ENCODE data around the gene RABAC1. TPM values are rescaled to one million over a fixed set of nuclear protein-coding genes. Genes with fewer than 3 reads are reported as not detected.

The RABAC1 gene
- total RNA-seq, 2 experiments from 2014 or later: 96.0 to 102 TPM

- peaks cover 54% of the 10 kb centered on the region for H3K4me1 ChIP-seq (ENCODE audit: insufficient read depth, low read length)
- intact Hi-C loops (cut with DNase I, micrococcal nuclease): no loop called here
- POLR2A ChIA-PET: no interaction called here
- Mint-ChIP-seq H3K4me1 (ENCODE audit: low read depth) (peaks cover 18% of the 10 kb centered on the region), H3K27ac (no peak overlapping the region), H3K4me3 (no peak overlapping the region), H3K27me3 (peaks cover 10% of the 10 kb centered on the region), H3K9me3 (no peaks in the 10 kb centered on the region), H3K36me3 (ENCODE audit: low read depth) (no peaks in the 10 kb centered on the region)
- H3K36me3 ChIP-seq (ENCODE audit: insufficient read depth, low read length): no peaks in the 10 kb centered on the region
- peaks cover 44% of the 10 kb centered on the region in 2 experiments for H3K27me3 ChIP-seq (ENCODE audit: control insufficient read depth in 1 of 2, insufficient read depth in 2 of 2, low read length in 2 of 2)
- DNase-seq (no peak), ATAC-seq (ENCODE audit: poor library complexity) (no peak)
- H3K27ac ChIP-seq (ENCODE audit: low read depth in 1 of 2, low read length in 2 of 2): no peak overlapping the region
- H3K9me3 ChIP-seq (ENCODE audit: control insufficient read depth in 1 of 2, insufficient read depth in 1 of 2, low read length in 2 of 2): no peaks in the 10 kb centered on the region
- no peak for TF ChIP-seq CTCF (IDR thresholded peaks at IDR 0.05)
- CTCF ChIA-PET: no interaction called here
- no peak overlapping the region for H3K4me3 ChIP-seq (ENCODE audit: low read length)
Measured at GRCh38 chr19:41918095-41918494, 41.0 kb downstream of the RABAC1 start.

- H3K36me3 Mint-ChIP-seq (ENCODE audit: low read depth): no peaks in the 10 kb centered on the region
- no peak overlapping the region for H3K27ac Mint-ChIP-seq
- TF ChIP-seq CTCF (IDR thresholded peaks at IDR 0.05): no peak
- intact Hi-C loops (cut with DNase I, micrococcal nuclease): no loop called here
- Histone ChIP-seq H3K4me3 (ENCODE audit: low read length) (no peak overlapping the region), H3K27me3 (ENCODE audit: control insufficient read depth in 1 of 2, insufficient read depth in 2 of 2, low read length in 2 of 2) (peaks cover 44% of the 10 kb centered on the region in 2 experiments), H3K27ac (ENCODE audit: low read depth in 1 of 2, low read length in 2 of 2) (no peak overlapping the region), H3K36me3 (ENCODE audit: insufficient read depth, low read length) (no peaks in the 10 kb centered on the region), H3K4me1 (ENCODE audit: insufficient read depth, low read length) (peaks cover 57% of the 10 kb centered on the region), H3K9me3 (ENCODE audit: control insufficient read depth in 1 of 2, insufficient read depth in 1 of 2, low read length in 2 of 2) (no peaks in the 10 kb centered on the region)
- no peak for DNase-seq
- H3K4me1 Mint-ChIP-seq (ENCODE audit: low read depth): peaks cover 17% of the 10 kb centered on the region
- ATAC-seq (ENCODE audit: poor library complexity): no peak
- H3K27me3 Mint-ChIP-seq: peaks cover 10% of the 10 kb centered on the region
- ChIA-PET POLR2A (no interaction called here), CTCF (no interaction called here)
- no peak overlapping the region for H3K4me3 Mint-ChIP-seq
- H3K9me3 Mint-ChIP-seq: no peaks in the 10 kb centered on the region
Measured at GRCh38 chr19:41917676-41918075, 41.4 kb downstream of the RABAC1 start.

GRCh38 chr19:41915776-41916414 is 43.2 kb downstream of the RABAC1 start:
- ATAC-seq (ENCODE audit: poor library complexity): peak; percentile 39
- ChIA-PET CTCF (no interaction called here), POLR2A (no interaction called here)
- Histone ChIP-seq H3K4me1 (ENCODE audit: insufficient read depth, low read length) (peaks cover 60% of the 10 kb centered on the region), H3K4me3 (ENCODE audit: low read length) (no peak overlapping the region), H3K27ac (ENCODE audit: low read depth in 1 of 2, low read length in 2 of 2) (no peak overlapping the region), H3K9me3 (ENCODE audit: control insufficient read depth in 1 of 2, insufficient read depth in 1 of 2, low read length in 2 of 2) (no peaks in the 10 kb centered on the region), H3K27me3 (ENCODE audit: control insufficient read depth in 1 of 2, insufficient read depth in 2 of 2, low read length in 2 of 2) (peaks cover 42 to 44% of the 10 kb centered on the region in 2 experiments), H3K36me3 (ENCODE audit: insufficient read depth, low read length) (no peaks in the 10 kb centered on the region)
- H3K4me1 Mint-ChIP-seq (ENCODE audit: low read depth): peaks cover 29% of the 10 kb centered on the region
- H3K4me3 Mint-ChIP-seq: no peak overlapping the region
- peak in 1 of 14 experiments; percentile 55 for DNase-seq
- intact Hi-C loops (cut with DNase I, micrococcal nuclease): no loop called here
- H3K9me3 Mint-ChIP-seq: no peaks in the 10 kb centered on the region
- no peak overlapping the region for H3K27ac Mint-ChIP-seq
- H3K36me3 Mint-ChIP-seq (ENCODE audit: low read depth): no peaks in the 10 kb centered on the region
- no peak for TF ChIP-seq CTCF (IDR thresholded peaks at IDR 0.05)
- H3K27me3 Mint-ChIP-seq: peaks cover 10% of the 10 kb centered on the region
